Activated naive CD8-positive, alpha-beta T cell (primary cell): ENCODE measurements around the gene TMEM132C.
"Not testable (repeated sequence)": the region's sequence is repeated elsewhere in the genome, so short reads cannot be mapped to it uniquely, and the experiment has no call there.

Source experiments
- H3K27ac Mint-ChIP-seq: one replicate; pipeline ENCODE4 v1.8.0; 2021; ENCODE audit warnings: mixed read lengths
- H3K27me3 Mint-ChIP-seq: one replicate; pipeline ENCODE4 v1.8.0; 2021; ENCODE audit warnings: mixed read lengths
- H3K36me3 Mint-ChIP-seq: one replicate; pipeline ENCODE4 v1.8.0; 2021; ENCODE audit warnings: mixed read lengths
- H3K4me1 Mint-ChIP-seq: one replicate; pipeline ENCODE4 v1.8.0; 2021; ENCODE audit warnings: low read depth, mixed read lengths
- H3K4me3 Mint-ChIP-seq: one replicate; pipeline ENCODE4 v1.8.0; 2021; ENCODE audit warnings: mild to moderate bottlenecking, mixed read lengths
- H3K9me3 Mint-ChIP-seq: one replicate; pipeline ENCODE4 v1.8.0; 2021; ENCODE audit warnings: low read depth, mixed read lengths

Gene TMEM132C

DNA sequence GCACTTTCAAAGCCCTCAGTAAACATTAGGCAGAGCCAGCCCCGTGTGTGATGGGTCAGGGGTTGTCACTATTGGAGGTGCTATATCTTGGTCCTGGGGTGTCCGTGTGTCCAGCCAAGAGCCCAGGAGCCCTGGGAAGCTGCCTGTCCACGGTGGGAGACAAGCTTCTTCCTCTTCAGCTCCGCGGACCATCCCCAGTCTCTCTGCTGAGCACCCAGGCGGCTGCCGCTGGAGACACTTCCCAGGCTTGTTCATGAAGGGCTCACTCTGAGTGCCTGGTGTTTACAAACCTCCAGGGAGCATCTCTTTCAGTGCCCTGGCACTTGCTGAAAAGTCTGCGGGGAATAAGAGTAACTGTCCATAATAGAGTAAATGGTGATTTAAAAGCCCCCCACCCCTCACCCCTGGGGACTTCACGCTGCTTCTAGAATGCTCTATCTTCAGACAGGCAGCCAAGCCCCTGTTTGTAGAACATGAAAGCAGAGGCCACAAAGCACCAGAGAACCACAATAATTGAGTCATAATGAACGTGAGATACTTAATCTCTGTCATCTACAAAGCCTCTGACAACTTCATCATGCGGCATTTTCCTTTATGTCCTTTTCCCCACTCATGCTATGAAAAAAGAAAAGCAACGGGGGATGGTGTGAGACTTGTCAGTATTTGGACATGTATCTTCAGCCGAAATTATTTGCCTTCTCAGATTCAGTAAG lies 178.6 kb downstream of the TMEM132C start:
- Mint-ChIP-seq H3K4me3 (no peak overlapping the region), H3K27me3 (no peaks in the 10 kb centered on the region), H3K27ac (no peak overlapping the region), H3K9me3 (no peaks in the 10 kb centered on the region), H3K36me3 (no peaks in the 10 kb centered on the region), H3K4me1 (no peaks in the 10 kb centered on the region)

DNA sequence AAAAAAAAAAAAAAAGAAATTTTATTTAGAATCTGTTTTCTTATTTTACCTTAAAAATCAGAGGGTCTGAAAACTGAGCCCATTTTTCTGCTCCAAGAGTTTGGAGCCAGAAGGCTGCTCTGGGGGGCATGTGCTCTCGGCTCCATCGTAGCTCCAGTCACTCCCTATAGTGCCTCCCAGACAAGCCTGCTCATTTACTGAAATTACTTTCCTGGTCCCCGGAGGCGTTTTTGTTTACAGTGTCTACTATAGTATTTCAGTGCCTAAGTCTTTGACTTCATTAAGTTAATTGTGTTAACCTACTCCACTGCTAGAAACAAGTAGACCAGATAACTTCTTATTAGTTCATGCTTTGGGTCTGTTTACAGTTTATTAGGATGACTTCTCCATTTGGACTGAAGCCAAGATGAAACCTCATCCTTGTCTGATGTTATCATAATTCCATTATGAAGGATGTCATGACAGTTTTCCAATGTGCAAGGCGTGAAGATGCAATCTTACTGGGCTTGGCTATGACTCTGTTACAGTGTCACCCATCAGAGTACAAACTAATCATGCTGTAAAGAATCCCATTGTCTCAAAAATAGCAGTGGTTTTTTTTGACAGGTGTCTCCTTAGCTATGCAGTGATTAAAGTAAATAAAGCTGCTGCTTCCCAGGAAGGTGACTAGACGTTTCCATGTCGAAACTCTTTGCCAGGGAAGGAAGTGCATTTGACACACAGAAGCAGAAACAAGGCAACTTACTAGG lies 182.3 kb downstream of the TMEM132C start:
- H3K36me3 Mint-ChIP-seq: no peaks in the 10 kb centered on the region
- H3K27ac Mint-ChIP-seq: no peak overlapping the region
- no peak overlapping the region for H3K4me3 Mint-ChIP-seq
- no peaks in the 10 kb centered on the region for H3K4me1 Mint-ChIP-seq
- H3K9me3 Mint-ChIP-seq: no peaks in the 10 kb centered on the region
- no peaks in the 10 kb centered on the region for H3K27me3 Mint-ChIP-seq

DNA sequence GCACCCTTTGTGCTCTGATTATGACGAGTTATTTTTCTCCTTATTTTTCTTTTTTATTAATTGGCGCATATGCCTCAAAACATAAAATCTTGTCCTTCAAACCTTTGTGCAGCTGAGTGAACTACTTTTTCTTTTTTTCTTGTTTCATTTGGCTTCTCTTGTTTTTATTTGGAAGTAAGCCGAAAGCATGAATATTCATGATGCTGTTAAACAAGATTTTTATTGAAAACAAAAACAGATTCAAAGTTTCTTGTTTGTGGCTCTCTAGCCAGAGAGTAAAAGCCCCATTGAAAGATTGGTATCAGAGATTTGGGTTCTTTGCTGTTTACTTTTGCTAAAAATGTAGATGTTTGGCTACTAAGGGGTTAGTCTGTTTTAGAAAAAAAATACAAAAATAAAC lies 183.8 kb downstream of the TMEM132C start:
- Mint-ChIP-seq H3K27me3 (no peaks in the 10 kb centered on the region), H3K4me1 (no peaks in the 10 kb centered on the region), H3K4me3 (no peak overlapping the region)

DNA sequence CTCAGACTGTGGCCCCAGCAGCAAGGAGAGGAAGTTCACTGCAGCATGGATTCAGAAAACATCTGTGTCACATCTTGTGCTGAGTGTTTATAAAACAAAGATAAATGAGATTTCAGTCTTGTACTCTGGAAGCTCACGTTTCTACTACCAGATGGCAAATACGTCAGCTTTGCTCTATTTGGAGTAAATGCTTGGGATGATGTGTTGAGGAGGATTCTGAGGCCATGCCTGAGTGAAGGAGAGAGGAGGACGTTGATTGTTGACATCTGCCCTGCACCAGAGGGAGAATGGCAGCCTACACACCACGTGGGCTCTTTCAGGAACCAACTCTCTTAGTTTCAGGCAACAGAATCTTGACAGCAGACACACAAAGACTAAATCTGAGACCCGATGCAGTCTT lies 188.9 kb downstream of the TMEM132C start:
- Mint-ChIP-seq H3K9me3 (no peaks in the 10 kb centered on the region), H3K36me3 (no peaks in the 10 kb centered on the region), H3K27me3 (peaks cover 3% of the 10 kb centered on the region), H3K4me3 (no peak overlapping the region), H3K4me1 (no peaks in the 10 kb centered on the region), H3K27ac (no peak overlapping the region)

More for the DNA sequence above, 183.8 kb downstream of the TMEM132C start:
- Mint-ChIP-seq H3K27ac (no peak overlapping the region), H3K9me3 (no peaks in the 10 kb centered on the region), H3K36me3 (no peaks in the 10 kb centered on the region)

DNA sequence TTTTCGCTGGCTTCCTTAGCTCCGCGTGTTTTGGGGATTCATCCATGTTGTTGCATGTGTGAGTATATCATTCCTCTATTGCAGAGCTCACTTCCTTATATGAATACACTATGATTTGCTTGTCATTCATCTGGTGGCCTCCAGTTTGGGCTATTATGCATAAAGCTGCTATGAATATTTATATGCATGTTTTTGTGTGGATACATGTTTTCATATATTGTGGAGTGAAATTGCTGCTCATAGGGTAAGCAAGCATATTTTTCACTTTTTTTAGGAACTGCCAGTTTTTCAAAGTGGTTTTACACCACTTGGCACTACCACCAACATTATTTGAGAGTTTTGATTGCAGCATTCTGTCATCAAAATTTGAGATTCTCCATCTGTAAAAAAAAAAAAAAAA lies 190.0 kb downstream of the TMEM132C start:
- no peak overlapping the region for H3K4me3 Mint-ChIP-seq
- H3K9me3 Mint-ChIP-seq: no peaks in the 10 kb centered on the region
- H3K27ac Mint-ChIP-seq: no peak overlapping the region
- no peaks in the 10 kb centered on the region for H3K4me1 Mint-ChIP-seq
- H3K36me3 Mint-ChIP-seq: no peaks in the 10 kb centered on the region
- peaks cover 3% of the 10 kb centered on the region for H3K27me3 Mint-ChIP-seq

DNA sequence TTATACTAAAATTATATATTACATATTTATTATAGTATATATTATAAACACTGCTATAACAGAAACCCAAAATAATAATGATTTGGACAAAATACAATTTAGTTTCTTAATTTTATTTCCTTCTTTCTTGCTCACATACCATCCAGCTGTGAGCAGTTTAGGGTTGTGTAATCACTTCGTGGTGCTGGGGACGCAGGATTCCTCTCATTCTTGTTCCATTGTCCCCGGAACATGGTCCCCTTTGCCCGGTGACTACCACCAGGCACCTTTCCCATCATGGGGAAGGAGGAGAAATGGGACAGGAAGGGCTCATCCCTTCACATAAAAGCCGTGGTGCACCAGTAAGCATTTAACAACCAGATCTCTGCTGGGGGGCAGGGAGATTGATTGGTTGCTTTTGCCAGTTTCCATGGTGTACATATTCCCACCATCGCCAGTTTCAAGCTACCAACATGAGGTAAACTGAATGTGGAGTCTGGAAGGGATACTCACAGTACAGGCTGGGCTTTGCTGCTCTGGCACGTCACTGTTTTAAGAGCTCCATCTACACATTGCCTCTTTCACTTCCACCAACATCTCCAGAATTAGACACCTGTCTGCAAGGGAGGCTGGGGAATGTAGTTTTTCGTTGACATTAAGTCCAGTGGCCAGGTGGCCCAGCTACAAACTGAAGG lies 191.5 kb downstream of the TMEM132C start:
- Mint-ChIP-seq H3K27ac (no peak overlapping the region), H3K4me3 (no peak overlapping the region), H3K27me3 (peaks cover 3% of the 10 kb centered on the region), H3K36me3 (no peaks in the 10 kb centered on the region), H3K9me3 (peaks cover 4% of the 10 kb centered on the region), H3K4me1 (no peaks in the 10 kb centered on the region)

DNA sequence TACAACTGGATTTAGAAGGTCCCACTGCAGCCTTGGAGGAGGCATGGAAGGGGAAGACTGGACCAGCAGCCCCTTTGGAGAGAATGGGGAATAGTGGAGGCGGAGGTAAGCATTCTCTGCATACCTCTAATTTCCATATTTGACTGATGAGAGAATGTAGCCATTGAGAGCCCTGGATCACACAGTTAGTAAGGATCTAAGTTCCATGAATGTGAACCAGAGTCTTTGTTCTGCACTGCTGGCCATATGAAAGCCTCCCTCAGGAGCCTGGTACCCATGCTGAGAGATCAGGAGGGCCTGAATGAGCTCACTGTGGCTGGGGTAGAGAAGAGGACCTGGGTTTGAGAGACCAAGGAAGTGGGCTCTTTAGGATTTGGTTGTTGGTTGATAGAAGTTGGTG lies 192.1 kb downstream of the TMEM132C start:
- Mint-ChIP-seq H3K4me3 (no peak overlapping the region), H3K27ac (no peak overlapping the region), H3K27me3 (peaks cover 3% of the 10 kb centered on the region), H3K4me1 (no peaks in the 10 kb centered on the region), H3K36me3 (no peaks in the 10 kb centered on the region), H3K9me3 (peaks cover 4% of the 10 kb centered on the region)

DNA sequence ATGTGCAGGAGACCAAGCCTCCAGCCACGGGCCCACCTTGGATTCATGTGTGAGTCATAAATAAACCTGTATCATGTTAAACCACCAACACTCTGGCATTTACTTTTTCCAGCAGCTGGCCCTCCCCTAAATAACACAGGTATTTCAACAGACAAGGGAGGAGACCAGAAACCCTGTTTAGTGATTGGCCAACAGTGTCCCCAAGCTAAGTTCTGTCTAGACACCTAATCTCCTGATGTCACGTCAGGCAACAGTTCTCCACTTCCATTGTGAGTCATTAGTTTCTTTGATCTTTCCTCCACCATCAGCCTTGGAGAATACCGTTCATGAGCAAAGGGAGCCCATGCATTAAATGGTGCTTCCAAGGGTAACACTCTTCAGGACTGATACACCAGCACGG lies 196.9 kb downstream of the TMEM132C start:
- H3K4me1 Mint-ChIP-seq: no peaks in the 10 kb centered on the region
- no peaks in the 10 kb centered on the region for H3K27me3 Mint-ChIP-seq
- H3K9me3 Mint-ChIP-seq: peaks cover 4% of the 10 kb centered on the region

DNA sequence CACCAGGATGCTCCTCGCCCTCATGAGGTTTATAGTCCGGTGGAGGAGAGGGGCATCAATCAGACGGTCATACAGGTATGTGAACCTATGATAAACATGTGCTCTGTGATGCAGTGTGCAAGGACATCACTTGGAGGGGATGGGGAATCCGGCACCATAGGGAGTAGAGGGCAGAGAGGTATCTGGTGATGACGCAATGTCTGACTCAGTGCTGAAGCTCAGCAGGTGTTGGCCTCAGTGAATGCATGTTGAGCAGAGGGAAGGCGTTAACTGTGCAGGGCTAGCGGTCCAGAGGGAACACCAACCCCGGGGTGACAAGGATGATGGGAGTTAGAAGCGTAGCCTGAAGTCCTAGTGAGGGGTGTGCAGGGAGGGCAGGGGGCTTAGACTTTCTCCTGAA lies 200.9 kb downstream of the TMEM132C start:
- Mint-ChIP-seq H3K4me3 (no peak overlapping the region), H3K9me3 (no peaks in the 10 kb centered on the region), H3K36me3 (no peaks in the 10 kb centered on the region), H3K27ac (no peak overlapping the region), H3K4me1 (no peaks in the 10 kb centered on the region), H3K27me3 (no peaks in the 10 kb centered on the region)

More for the DNA sequence above, 196.9 kb downstream of the TMEM132C start:
- Mint-ChIP-seq H3K27ac (no peak overlapping the region), H3K36me3 (no peaks in the 10 kb centered on the region), H3K4me3 (no peak overlapping the region)

DNA sequence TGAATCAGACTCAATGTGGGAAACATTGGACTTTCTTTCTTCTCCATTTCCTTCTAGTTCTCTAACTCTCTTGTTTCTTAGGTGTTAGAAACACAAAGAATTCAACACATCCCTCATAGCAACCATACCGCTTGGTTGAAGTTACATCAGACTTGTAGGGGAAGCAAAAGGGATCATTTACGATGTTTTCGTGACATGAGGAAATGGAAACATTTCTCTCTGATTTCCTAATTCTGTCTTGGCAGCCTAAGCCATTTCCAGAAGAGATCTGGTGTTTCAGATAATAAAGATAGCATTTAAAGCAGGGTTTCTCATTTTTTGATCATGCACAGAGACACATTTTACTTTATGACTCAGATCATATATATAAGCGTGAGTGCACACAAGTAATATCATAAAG lies 202.0 kb downstream of the TMEM132C start:
- H3K36me3 Mint-ChIP-seq: peaks cover 3% of the 10 kb centered on the region
- H3K4me3 Mint-ChIP-seq: no peak overlapping the region
- no peaks in the 10 kb centered on the region for H3K4me1 Mint-ChIP-seq
- peaks cover 4% of the 10 kb centered on the region for H3K27me3 Mint-ChIP-seq
- no peak overlapping the region for H3K27ac Mint-ChIP-seq
- H3K9me3 Mint-ChIP-seq: peaks cover 6% of the 10 kb centered on the region

DNA sequence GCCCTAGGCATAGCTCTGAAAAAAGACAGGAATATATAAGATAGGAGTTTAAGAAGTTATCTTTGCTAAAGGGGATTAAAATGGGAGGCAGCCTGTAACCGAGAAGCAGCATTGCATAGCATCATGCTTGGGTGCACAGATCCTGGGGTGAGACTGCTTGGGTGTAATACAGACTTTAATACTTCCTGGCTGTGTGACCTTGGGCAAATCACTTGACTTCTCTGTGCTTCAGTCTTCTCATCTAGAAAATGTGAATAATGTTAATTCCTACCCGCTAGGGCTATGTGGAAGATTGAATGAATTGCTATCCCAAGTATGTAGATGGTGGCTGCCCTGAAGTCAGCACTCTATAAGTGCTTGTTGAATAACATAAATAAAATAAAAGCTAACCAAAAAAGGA lies 204.5 kb downstream of the TMEM132C start:
- H3K27me3 Mint-ChIP-seq: peaks cover 7% of the 10 kb centered on the region
- H3K36me3 Mint-ChIP-seq: peaks cover 3% of the 10 kb centered on the region
- no peaks in the 10 kb centered on the region for H3K4me1 Mint-ChIP-seq
- no peak overlapping the region for H3K27ac Mint-ChIP-seq
- peaks cover 6% of the 10 kb centered on the region for H3K9me3 Mint-ChIP-seq
- no peak overlapping the region for H3K4me3 Mint-ChIP-seq

DNA sequence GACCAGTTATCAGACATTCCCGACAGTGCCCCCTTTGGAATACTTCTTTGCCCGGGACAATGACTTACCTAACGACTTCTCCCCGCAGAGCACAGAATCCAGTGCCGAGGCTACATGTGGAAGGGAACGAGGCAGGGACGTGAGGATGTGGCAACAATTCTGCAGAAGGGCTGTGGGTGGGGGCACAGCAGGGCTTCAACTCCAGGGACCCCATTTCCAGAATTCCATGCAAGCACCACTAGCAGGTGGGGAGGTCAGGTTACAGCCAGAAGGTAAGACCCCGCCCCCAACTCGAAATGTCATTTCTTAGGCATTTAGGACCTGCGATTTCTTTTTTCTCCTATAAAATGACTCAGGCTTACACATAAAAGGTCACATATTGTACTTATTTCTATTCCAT lies 207.9 kb downstream of the TMEM132C start:
- no peaks in the 10 kb centered on the region for H3K4me1 Mint-ChIP-seq
- H3K9me3 Mint-ChIP-seq: peaks cover 6% of the 10 kb centered on the region
- H3K4me3 Mint-ChIP-seq: no peak overlapping the region
- peaks cover 3% of the 10 kb centered on the region for H3K36me3 Mint-ChIP-seq
- H3K27ac Mint-ChIP-seq: no peak overlapping the region
- peaks cover 7% of the 10 kb centered on the region for H3K27me3 Mint-ChIP-seq

DNA sequence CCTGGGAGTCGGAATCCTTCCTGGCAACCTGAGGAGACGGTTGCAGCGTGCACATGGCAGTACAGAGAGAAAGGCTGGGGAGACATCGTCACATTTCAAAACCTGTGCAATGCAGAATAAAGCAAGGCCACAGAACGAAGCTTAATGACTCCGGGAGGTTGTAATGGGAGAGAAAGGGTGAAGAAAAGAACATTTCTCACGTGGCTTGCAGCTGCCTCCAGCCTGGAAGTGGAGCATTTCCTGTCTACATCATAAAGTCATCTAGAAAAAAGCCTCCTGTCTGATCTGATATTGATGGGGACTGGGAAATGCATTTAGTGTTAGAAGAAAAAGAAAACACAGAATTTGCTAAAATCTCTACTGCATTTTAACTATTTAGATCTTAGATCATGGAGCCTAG lies 209.3 kb downstream of the TMEM132C start:
- peaks cover 7% of the 10 kb centered on the region for H3K27me3 Mint-ChIP-seq
- H3K36me3 Mint-ChIP-seq: peaks cover 3% of the 10 kb centered on the region
- H3K9me3 Mint-ChIP-seq: peaks cover 6% of the 10 kb centered on the region
- H3K4me1 Mint-ChIP-seq: no peaks in the 10 kb centered on the region
- no peak overlapping the region for H3K27ac Mint-ChIP-seq
- H3K4me3 Mint-ChIP-seq: no peak overlapping the region

DNA sequence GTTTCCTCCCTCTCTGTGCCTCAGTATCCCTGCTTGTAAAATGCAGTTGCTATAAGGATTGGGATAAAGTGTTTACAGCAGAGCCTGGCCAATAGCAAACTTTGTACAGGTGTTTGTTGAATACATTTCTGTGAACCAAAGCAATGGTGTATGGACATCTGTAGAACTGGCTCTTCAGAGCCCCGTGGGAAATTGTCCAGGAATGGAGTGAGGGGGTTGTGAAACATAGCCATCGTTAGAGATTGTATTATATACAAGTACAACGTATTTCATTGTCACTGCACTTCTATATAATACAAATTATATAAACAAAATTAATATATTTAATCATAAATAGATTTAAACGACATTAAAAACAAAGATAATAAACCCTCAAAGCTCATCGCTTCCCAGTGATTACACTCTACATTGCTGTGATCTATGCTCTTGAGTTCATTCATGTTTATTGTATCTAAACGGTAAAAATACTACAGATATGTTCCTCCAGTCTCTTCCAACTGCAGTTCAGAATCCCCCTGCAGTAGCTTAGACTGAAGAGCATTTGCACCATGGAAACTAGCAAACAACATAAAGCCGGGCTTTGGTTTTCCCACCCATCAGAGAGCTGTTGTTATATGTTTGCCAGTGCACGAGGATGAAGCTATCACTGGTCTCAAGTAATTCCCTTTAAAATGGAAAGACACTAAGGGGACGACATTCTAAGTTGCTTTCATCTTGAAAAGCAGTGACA lies 216.7 kb downstream of the TMEM132C start:
- no peak overlapping the region for H3K27ac Mint-ChIP-seq
- H3K4me3 Mint-ChIP-seq: no peak overlapping the region
- no peaks in the 10 kb centered on the region for H3K27me3 Mint-ChIP-seq
- no peaks in the 10 kb centered on the region for H3K36me3 Mint-ChIP-seq
- no peaks in the 10 kb centered on the region for H3K4me1 Mint-ChIP-seq
- H3K9me3 Mint-ChIP-seq: no peaks in the 10 kb centered on the region

DNA sequence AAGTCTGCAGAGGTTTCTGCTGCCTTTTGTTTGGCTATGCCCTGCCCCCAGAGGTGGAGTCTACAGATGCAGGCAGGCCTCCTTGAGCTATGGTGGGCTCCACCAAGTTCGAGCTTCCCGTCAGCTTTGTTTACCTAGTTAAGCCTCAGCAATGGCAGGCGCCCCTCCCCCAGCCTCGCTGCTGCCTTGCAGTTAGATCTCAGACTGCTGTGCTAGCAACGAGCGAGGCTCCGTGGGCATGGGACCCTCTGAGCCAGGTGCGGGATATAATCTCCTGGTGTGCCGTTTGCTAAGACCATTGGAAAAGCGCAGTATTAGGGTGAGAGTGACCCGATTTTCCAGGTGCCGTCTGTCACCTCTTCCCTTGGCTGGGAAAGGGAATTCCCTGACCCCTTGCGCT lies 230.4 kb downstream of the TMEM132C start:
- H3K4me3 Mint-ChIP-seq, H3K36me3 Mint-ChIP-seq, H3K9me3 Mint-ChIP-seq, H3K4me1 Mint-ChIP-seq, H3K27me3 Mint-ChIP-seq, H3K27ac Mint-ChIP-seq: not testable (repeated sequence)
